ENCODE results near the gene AADACL3.

Gene AADACL3

DNA sequence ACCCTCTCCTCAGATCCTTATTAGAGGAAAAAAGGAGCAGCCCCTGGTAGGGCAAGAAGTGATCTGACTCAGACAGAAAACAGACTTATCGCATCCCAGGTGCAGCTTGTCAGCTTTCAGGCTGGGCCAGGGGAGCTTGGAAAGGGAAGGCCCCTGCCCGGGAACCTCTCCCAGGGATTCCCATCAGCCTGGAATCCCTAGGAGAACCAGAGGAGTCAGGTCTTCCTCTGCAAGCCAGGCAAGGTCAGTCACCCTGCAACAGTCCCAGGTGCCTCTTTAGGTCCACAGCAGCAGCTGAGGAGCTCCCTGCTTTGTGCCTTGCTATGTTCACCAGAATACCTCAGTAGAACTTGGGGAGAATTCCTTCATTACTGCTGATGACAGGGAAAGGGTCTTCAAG is 54.7 kb downstream of the AADACL3 start:
- no peak for DNase-seq

DNA sequence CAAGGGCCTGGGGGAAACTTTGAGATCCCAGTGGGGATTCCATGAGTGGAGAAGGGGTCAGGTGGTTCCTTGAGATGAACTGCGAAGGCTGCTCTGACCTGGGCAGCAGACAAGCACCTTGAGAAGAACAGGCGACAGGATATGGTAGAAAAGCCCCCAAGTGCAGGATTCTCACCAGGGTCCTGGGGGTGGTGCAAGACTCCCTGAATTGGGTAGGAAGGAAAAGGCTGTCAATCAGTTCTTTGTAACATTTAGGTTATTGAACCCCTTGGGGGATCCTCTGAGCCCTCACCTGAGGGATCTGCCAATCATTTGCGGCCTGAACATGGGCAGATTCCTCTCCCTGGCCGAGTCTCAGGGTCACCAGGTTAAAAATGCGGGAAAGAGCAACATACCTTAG is 55.3 kb downstream of the AADACL3 start:
- no peak for DNase-seq

DNA sequence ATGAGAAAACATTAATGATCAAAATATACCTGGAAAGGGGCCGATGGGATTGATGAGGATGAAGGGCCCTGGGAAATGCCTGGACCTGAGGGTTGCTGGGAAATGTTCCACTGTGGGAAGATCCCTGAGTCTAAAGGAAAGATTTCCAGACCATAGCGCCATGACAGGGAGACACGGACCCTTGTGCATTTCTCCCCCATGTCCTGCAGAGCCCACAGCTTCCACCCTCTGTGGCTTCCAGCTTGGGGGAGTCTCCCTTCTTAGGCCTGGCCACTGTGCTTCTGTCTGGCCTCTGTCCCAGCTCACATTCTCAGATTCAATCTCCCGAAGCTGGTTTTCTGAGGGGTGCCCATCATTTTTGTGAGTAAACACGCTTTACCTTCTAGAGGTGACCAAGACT is 56.6 kb downstream of the AADACL3 start:
- no peak for DNase-seq

DNA sequence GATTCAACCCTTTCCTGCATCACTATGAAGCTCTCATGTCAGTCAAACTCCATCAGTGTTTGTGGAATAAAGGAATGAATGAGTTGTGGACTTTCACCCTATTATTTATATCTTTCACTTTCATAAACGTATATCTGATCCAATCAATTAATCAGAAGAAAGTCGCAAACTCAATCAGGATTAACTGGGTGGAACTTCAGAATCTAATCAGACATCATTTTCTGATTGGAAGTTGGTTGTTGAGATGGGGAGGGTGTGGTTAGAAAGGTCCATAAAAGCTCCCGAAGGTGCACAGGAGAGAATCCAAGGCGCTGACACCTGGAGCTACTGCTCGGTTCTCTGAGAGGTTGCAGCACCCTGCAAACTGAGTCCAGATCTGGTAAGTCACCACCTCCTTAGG is 57.5 kb downstream of the AADACL3 start, which contains the start of gene PRAMEF12:
Gene PRAMEF12, plus strand, starts transcription at position 301 of the 400 bp plus-strand sequence. CDS start 1,130 bp downstream, outside the sequence.
- no peak for DNase-seq

DNA sequence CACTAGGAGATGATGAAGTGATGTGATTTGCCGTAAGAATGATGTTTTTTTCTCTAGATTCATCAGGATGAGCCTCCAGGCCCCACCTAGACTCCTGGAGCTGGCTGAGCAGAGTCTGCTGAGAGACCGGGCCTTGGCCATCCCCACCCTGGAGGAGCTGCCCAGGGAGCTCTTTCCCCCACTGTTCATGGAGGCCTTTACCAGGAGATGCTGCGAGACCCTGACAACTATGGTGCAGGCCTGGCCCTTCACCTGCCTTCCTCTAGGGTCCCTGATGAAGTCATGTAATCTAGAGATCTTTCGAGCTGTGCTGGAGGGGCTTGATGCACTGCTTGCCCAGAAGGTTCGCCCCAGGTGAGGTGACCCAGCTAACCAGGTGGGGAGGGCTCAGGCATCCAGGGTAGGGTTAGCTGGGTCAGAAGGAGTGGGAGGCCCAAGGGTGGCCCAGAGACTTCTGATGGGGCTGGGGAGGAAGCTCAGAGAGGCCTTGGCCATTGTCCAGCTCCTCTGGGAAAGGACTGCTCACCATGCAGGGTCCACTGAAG is 59.0 kb downstream of the AADACL3 start:
- DNase-seq: no peak

DNA sequence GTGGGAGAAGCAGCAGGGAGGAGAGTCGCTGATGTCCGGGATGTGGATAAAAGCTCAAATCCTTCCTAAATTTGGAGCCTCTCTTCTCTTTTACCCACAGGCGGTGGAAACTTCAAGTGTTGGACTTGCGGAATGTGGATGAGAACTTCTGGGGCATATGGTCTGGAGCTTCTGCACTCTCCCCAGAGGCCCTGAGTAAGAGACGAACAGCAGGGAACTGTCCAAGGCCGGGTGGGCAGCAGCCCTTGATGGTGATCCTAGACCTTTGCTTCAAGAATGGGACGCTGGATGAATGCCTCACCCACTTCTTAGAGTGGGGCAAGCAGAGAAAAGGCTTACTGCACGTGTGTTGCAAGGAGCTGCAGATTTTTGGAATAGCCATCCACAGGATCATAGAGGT is 59.5 kb downstream of the AADACL3 start:
- DNase-seq: no peak

DNA sequence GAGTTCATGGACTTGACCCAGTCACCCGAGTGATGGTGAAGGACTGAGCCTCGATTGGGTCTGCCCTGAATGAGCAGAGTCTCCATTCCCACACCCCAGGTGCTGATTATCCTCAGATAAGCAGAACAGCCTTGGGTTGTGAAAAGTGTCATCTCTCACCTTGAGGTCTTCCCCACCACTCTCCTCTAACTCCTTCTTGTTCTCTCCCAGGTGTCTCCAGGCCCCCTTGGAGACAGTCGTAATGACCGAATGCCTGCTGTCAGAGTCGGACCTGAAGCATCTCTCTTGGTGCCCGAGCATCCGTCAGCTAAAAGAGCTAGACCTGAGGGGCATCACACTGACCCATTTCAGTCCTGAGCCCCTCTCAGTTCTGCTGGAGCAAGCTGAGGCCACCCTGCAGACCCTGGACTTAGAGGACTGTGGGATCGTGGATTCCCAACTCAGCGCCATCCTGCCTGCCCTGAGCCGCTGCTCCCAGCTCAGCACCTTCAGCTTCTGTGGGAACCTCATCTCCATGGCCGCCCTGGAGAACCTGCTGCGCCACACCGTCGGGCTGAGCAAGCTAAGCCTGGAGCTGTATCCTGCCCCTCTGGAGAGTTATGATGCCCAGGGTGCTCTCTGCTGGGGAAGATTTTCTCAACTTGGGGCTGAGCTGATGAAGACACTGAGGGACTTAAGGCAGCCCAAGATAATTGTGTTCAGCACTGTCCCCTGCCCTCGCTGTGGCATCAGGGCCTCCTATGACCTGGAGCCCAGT is 61.1 kb downstream of the AADACL3 start:
- DNase-seq: no peak
